Measurements from ENCODE around the gene FGB.
"Not testable (repeated sequence)": the region's sequence is repeated elsewhere in the genome, so short reads cannot be mapped to it uniquely, and the experiment has no call there.

FGB gene

GRCh38 chr4:154586296-154587033 is 23.7 kb downstream of the FGB start:
- TF ChIP-seq CTCF (IDR thresholded peaks at IDR 0.05; ENCODE audit: borderline replicate concordance, insufficient read depth, low read depth, low read length), result no peak
- no peak overlapping the region for H3K4me3 ChIP-seq (ENCODE audit: low read depth, low read length)

DNA sequence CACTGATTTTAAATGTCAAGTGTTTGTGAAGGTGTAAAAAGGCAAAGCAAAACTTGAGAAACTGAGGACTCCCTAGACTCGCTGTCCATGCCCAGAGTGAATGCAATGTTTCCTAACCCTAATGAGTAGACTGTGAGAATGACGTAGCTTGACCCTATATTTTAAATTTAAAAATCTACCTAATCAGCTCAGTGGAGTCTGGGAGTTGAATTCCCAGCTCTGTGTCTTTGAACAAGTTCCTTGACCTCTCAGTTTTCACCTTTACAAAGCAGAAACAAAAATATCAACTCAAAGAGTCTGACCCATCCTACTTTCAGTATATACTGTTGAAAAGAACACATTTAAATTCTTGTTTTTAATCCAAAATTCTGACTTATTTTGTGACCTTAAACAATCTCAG is 25.4 kb downstream of the FGB start:
- H3K4me3 ChIP-seq (ENCODE audit: low read depth, low read length), result no peak overlapping the region
- TF ChIP-seq CTCF (IDR thresholded peaks at IDR 0.05; ENCODE audit: borderline replicate concordance, insufficient read depth, low read depth, low read length), result no peak

GRCh38 chr4:154589296-154590197 is 26.7 kb downstream of the FGB start:
- TF ChIP-seq CTCF (IDR thresholded peaks at IDR 0.05; ENCODE audit: borderline replicate concordance, insufficient read depth, low read depth, low read length), result no peak
- H3K4me3 ChIP-seq (ENCODE audit: low read depth, low read length), result no peak overlapping the region

DNA sequence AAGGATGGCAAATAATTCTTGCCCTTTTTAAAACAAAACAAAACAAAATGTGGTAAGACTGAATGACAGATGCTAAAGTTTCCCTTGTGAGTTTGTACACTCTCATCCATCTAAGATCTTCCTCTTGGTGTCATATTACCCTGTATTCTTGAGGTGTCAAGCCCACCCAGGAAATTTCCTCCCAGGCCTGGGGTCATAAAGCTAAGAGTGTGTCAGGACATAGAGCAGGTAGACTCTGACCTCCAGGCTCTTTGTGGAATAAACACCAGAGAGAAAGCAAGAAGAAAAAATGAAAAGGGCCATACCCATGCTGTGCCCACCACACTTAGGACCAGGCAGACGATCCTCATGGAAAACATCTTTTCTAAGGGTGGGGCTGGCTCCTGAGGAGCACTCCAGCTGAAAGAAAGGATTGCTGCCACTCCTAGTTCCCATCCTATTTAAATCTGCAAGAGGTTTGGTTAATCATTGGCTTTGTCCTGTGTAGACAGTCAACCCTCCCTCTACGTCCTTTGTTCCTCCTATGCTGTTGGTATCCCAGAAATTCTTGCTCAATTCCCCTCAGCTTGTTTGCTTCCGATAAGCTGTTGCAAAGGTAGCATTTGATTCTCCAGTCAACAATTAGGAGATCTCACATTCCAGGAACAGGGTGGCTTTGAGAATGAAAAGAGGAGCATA is 27.7 kb downstream of the FGB start, which contains the start of gene FGA:
FGA (minus strand) TSS at position 414 of the 678 bp plus-strand sequence; CDS start at position 359, 55 bp downstream.
- H3K4me3 ChIP-seq (ENCODE audit: low read depth, low read length), result no peak within 1 kb of the TSS
- TF ChIP-seq CTCF (IDR thresholded peaks at IDR 0.05; ENCODE audit: borderline replicate concordance, insufficient read depth, low read depth, low read length), result no peak

- no peak overlapping the region for H3K4me3 ChIP-seq (ENCODE audit: low read depth, low read length)
- TF ChIP-seq CTCF (IDR thresholded peaks at IDR 0.05; ENCODE audit: borderline replicate concordance, insufficient read depth, low read depth, low read length), result no peak
Observed at GRCh38 chr4:154591890-154592289, 29.1 kb downstream of the FGB start.

DNA sequence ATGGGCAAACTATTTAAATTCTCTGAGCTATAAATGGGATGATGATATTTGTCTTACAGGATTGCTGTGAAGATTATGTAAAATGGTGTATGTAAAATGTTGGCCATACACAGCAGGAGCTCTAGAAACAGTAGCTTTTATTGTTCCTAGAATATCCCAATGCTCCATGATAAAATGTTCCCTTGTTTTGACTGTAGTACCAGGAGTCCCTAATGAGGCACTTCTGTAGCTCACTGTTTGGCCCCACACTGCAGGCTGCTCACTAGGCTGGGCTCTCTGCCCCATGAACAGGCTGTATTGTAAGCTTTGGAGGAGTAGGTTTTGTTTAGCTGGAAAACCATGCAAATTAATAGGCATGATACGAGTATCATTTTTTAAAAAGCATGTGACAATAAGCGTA is 31.1 kb downstream of the FGB start:
- no peak overlapping the region for H3K4me3 ChIP-seq (ENCODE audit: low read depth, low read length)
- no peak for TF ChIP-seq CTCF (IDR thresholded peaks at IDR 0.05; ENCODE audit: borderline replicate concordance, insufficient read depth, low read depth, low read length)

- H3K4me3 ChIP-seq (ENCODE audit: low read depth, low read length), result not testable (repeated sequence)
Observed at GRCh38 chr4:154594343-154594742, 31.5 kb downstream of the FGB start.

Measured in GM12875 (cell line).